ENCODE data around the gene RIMS1.
"Not testable (repeated sequence)": the region's sequence is repeated elsewhere in the genome, so short reads cannot be mapped to it uniquely, and the experiment has no call there.

RIMS1 gene

GRCh38 chr6:71979911-71980310 is 93.6 kb downstream of the RIMS1 start:
- no peak for DNase-seq

- no peak for DNase-seq
Observed at GRCh38 chr6:71982389-71982788, 96.0 kb downstream of the RIMS1 start.

GRCh38 chr6:71983131-71983530 is 96.8 kb downstream of the RIMS1 start:
- no peak for DNase-seq

GRCh38 chr6:71994705-71995271 is 108.4 kb downstream of the RIMS1 start:
- DNase-seq = no peak

GRCh38 chr6:71997341-71997740 is 111.0 kb downstream of the RIMS1 start:
- no peak for DNase-seq

- DNase-seq = no peak
Observed at GRCh38 chr6:72002415-72002814, 116.1 kb downstream of the RIMS1 start.

GRCh38 chr6:72006591-72006990 is 120.2 kb downstream of the RIMS1 start:
- not testable (repeated sequence) for DNase-seq

GRCh38 chr6:72022830-72023229 is 136.5 kb downstream of the RIMS1 start:
- DNase-seq = no peak

- DNase-seq = no peak
Observed at GRCh38 chr6:72031471-72031870, 145.1 kb downstream of the RIMS1 start.

GRCh38 chr6:72032086-72032485 is 145.7 kb downstream of the RIMS1 start:
- DNase-seq = no peak

- no peak for DNase-seq
Observed at GRCh38 chr6:72035486-72035885, 149.1 kb downstream of the RIMS1 start.

- DNase-seq = no peak
Observed at GRCh38 chr6:72035966-72036365, 149.6 kb downstream of the RIMS1 start.

GRCh38 chr6:72037006-72037405 is 150.7 kb downstream of the RIMS1 start:
- DNase-seq = no peak

GRCh38 chr6:72040111-72040510 is 153.8 kb downstream of the RIMS1 start:
- DNase-seq = no peak

- no peak for DNase-seq
Observed at GRCh38 chr6:72042088-72042487, 155.7 kb downstream of the RIMS1 start.

- DNase-seq = no peak
Observed at GRCh38 chr6:72048080-72048479, 161.7 kb downstream of the RIMS1 start.

GRCh38 chr6:72049376-72049775 is 163.0 kb downstream of the RIMS1 start:
- DNase-seq = no peak

GRCh38 chr6:72061286-72061685 is 174.9 kb downstream of the RIMS1 start:
- DNase-seq = no peak

- DNase-seq = no peak
Observed at GRCh38 chr6:72064399-72064975, 178.1 kb downstream of the RIMS1 start.

GRCh38 chr6:72078096-72078495 is 191.7 kb downstream of the RIMS1 start:
- no peak for DNase-seq

- DNase-seq = no peak
Observed at GRCh38 chr6:72080260-72080941, 194.1 kb downstream of the RIMS1 start.

GRCh38 chr6:72081871-72082270 is 195.5 kb downstream of the RIMS1 start:
- DNase-seq = no peak

- no peak for DNase-seq
Observed at GRCh38 chr6:72083976-72084375, 197.6 kb downstream of the RIMS1 start.

GRCh38 chr6:72084992-72085569 is 198.7 kb downstream of the RIMS1 start:
- peak; percentile 56 for DNase-seq
